Epithelial cell of proximal tubule (primary cell): Measurements from ENCODE around the gene CFAP70. TPM values are rescaled to one million over a fixed set of nuclear protein-coding genes. Genes with fewer than 3 reads are reported as not detected.

Experiments used
- DNase-seq: peaks from one replicate; pipeline ENCODE4 v3.0.0-alpha.2; 2011; ENCODE audit warnings: low read depth
- H3K4me3 ChIP-seq: 2 replicates; pipeline ENCODE4 v1.5.1; 2011; ENCODE audit warnings: low read depth, mild to moderate bottlenecking, low read length
- total RNA-seq: library from RNA; depleted of rRNA; stranded (reverse); fragments of >200 nt; gene quantifications from 2 replicates; pipeline ENCODE4 v1.2.3, GENCODE V29; 2015
- TF ChIP-seq, protein P1 (sequence below): conservative IDR thresholded peaks from 2 replicates; pipeline ENCODE4 v1.5.1; 2012; ENCODE audit warnings: low read depth, mild to moderate bottlenecking, low read length

CFAP70 gene
- total RNA-seq, 1 donor from 2014 or later = 0.98 TPM

DNA sequence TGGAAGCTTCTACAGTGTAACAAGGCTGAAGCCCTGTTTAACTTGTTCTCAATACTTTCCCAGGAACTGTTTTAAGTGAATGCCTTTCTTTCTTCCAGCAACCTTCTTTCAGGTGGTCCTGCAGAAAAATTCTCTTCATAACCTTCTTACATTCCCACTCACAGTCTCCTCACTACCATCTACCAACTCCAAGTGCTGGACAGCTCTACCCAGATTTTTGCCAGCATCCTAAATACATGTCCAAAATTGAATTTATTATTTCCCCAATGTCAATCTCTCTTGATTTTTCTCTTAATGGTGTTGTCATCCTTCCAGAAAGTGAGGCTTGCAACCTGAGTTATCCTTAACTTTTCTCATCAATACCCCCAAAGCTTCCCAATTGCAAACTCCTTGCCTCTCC is 48.2 kb downstream of the CFAP70 start:
- H3K4me3 ChIP-seq = no peak overlapping the region
- TF ChIP-seq, protein P1, sequence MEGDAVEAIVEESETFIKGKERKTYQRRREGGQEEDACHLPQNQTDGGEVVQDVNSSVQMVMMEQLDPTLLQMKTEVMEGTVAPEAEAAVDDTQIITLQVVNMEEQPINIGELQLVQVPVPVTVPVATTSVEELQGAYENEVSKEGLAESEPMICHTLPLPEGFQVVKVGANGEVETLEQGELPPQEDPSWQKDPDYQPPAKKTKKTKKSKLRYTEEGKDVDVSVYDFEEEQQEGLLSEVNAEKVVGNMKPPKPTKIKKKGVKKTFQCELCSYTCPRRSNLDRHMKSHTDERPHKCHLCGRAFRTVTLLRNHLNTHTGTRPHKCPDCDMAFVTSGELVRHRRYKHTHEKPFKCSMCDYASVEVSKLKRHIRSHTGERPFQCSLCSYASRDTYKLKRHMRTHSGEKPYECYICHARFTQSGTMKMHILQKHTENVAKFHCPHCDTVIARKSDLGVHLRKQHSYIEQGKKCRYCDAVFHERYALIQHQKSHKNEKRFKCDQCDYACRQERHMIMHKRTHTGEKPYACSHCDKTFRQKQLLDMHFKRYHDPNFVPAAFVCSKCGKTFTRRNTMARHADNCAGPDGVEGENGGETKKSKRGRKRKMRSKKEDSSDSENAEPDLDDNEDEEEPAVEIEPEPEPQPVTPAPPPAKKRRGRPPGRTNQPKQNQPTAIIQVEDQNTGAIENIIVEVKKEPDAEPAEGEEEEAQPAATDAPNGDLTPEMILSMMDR = no peak
- no peak for DNase-seq

- DNase-seq = no peak
- TF ChIP-seq, protein P1 = no peak
- no peak overlapping the region for H3K4me3 ChIP-seq
Measured at GRCh38 chr10:73307203-73307800, 51.4 kb downstream of the CFAP70 start.

DNA sequence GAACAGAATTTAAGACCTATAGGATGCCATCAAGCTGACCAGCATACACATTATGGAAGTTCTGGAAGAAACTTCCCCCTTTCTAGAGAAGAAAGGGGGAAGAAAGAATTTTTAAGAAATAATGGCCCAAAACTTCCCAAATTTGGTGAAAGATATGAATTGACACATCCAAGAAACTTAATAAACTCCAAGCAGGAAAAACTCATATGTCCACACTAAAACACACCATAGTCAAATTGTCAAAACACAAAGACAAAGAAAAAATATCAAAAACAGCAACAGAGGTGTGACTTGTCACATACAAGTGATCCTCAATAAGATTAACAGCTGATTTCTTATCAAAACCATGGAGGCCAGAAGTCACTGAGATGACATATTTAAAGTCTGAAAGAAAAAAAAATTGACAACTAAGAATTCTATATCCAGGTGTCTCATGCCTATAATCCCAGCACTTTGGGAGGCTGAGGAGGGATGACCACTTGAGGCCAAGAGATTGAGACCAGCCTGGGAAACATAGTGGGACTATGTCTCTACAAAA is 52.4 kb downstream of the CFAP70 start:
- no peak overlapping the region for H3K4me3 ChIP-seq
- TF ChIP-seq, protein P1 = no peak
- no peak for DNase-seq

- DNase-seq = no peak
- TF ChIP-seq, protein P1 = no peak
- no peak overlapping the region for H3K4me3 ChIP-seq
Measured at GRCh38 chr10:73296946-73297345, 61.7 kb downstream of the CFAP70 start.

- H3K4me3 ChIP-seq = no peak overlapping the region
- DNase-seq = no peak
- TF ChIP-seq, protein P1 = no peak
Measured at GRCh38 chr10:73293461-73293860, 65.2 kb downstream of the CFAP70 start.

DNA sequence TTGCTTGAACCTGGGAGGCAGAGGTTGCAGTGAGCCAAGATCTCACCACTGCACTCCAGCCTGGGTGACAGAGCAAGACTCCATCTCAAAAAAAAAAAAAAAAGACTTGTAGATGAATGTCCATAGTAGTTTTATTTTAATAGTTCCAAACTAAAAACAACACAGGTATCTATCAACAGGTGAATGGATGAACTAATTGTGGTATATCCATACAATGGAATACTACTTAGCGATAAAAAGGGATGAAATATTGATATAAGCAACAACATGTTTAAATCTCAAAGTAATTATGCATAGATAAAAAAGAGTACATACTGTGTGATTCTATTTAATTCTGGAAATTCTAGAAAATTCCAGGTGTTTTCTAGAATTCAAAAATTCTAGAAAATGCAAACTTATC is 68.7 kb downstream of the CFAP70 start:
- DNase-seq = no peak
- TF ChIP-seq, protein P1 = no peak
- no peak overlapping the region for H3K4me3 ChIP-seq

DNA sequence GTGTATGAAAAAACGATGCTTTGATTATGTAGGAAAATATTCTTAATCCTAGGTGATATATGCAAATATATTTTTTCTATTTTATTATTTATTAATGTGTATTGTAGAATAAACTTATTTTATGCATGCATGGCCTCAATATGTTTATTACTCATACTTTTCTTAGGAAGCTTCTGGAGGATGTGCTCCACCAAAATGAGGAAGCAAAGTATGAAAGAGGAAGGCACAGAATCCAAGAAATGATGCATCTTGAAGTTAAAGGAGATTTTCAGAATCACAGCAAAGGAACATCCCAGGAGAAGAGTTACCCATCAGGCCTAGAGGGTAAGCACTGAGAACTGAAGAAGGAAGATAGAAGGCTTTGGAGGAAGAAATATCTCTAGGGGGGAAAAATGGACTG is 71.2 kb downstream of the CFAP70 start:
- DNase-seq = no peak
- no peak overlapping the region for H3K4me3 ChIP-seq
- TF ChIP-seq, protein P1 = no peak
